ENCODE results near the gene CEP85.

The CEP85 gene

DNA sequence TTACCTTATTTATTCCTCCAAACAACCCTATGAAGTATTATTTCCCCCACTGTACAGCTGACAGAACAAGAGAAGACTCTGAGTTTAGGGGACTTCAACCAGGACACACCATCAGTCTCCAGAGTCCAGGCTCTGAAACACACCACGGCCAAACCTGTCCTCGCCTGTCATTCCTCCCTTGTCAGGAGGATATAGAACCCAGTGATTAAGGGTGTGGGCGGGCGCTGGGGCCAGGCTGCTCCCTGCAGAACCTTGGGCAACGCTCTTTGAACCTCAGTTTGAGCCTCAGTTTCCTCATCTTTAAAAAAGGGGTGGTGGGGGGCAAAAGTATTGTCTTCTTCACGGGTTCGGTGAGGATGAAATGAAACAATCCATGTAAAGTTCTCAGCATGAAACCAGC is 9.4 kb upstream of the CEP85 start:
- no peak for DNase-seq

DNA sequence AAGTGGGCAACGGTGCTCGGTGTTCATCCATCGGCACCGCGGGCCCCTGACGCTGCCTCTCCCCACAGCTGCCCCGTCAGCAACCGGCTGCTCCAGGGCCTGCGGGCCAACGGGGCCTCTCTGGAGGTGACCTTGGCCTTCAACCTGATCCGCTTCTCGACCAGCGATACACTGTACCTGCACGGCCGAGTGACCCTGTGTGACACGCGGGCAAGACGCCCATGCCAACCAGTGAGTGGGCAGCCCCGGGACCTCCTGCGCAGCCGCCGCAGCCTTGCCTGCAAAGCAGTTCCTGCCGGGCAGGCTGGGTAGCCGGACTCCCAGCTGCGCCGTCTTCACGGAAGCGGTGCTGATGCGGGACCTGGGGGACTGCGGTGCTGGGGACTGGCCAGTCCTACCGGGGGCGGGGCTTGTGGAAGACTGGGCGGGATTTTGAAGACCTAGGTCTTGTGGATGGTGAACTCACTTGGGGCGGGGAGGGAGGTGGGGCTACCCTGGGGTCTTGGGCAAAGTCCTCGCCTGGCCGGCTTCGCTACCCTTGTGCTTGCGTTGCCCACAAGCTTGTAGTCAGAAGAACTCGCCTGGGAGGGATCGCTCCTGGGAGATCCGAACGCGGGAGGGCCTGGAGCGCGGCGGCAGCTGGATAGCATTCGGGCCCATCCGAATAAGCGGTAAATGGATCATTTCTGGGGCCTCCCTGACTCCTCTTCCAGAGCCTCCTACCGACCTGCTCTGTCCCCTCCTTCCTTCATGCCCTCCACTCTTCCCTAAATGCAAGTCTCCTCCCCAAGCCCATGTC is 8.8 kb upstream of the CEP85 start:
- DNase-seq = peak in 1 of 2 donors; percentile 7

DNA sequence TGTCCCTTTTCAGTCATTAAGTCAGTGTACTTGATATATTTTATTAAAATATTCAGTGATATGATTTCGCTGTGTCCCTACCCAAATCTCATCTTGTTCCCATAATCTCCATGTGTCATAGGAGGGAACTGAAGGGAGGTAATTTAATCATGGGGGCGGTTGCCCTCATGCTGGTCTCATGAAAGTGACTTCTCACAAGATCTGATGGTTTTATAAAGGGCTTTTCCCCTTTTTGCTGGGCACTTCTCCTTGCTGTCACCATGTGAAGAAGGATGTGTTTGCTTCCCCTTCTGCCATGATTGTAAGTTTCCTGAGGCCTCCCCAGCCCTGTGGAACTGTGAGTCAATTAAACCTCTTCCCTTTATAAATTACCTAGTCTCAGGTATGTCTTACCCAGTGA is 3.3 kb upstream of the CEP85 start:
- DNase-seq = peak; percentile 51 to 72

DNA sequence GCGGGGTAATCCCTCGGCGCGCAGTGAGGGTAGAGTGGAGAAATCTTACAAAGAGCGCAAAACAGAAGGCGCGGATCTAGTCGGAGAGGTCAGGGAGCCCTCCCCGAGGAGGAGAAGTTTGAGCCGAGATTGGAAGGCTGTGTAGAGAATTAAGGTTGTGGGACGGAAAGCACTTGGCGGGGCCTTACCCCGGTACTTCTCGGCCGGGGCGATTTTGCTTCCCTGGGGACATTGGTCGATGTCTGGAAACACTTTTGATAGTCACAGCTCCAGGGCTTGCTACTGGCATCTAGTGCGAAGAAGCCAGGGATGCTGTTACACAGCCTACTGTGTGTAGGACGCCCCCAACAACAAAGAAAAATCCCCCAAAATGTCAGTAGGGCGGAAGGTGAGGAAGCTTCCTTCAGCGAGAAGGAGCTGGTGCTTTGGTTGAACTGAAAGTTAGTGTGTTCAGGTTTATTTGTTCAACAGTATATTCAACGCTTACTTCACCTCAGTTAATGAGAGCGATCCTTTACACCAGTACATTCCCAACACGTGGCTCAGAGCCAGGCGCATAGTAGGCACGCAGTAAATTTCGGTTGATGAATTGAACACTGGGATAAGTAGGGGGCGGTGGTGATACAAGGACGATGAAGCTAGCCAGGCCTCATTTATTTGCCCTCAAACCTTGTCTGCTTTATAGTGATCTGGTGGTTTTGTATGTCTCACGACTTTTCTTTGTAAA is 807 bp downstream of the CEP85 start:
- peak in 1 of 2 donors; percentile 29 for DNase-seq

DNA sequence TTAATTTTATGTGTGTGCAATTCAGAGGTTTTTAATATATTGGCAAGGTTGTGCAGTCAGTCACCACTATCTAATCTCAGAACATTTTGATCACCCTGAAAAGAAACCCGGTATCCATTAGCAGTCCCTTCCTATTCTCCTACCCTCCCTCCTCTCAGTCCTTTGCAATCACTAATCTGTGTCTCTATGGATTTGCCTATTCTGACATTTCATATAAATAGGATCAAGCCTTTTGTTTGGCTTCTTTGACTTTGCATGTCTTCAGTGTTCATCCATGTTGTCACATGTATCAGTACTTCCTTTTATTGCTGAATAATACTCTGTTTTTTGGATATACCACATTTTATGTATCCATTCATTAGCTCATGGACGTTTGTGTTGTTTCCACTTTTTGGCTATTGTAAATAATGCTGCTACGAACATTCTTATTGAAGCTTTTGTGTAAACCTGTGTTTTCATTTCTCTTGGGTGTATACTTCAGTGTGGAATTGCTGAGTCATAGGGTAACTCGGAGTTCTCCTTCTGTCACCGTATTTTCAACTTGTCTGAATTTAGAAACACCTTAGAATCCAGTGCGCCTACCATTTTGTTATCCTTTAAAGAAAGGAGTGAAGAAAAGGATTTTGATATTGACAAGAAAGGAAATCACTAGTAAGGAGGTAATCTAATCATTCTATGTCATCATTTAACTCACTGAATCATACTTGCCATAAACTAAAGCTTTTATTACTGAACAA is 3.4 kb downstream of the CEP85 start:
- DNase-seq = peak in 1 of 2 donors; percentile 30

DNA sequence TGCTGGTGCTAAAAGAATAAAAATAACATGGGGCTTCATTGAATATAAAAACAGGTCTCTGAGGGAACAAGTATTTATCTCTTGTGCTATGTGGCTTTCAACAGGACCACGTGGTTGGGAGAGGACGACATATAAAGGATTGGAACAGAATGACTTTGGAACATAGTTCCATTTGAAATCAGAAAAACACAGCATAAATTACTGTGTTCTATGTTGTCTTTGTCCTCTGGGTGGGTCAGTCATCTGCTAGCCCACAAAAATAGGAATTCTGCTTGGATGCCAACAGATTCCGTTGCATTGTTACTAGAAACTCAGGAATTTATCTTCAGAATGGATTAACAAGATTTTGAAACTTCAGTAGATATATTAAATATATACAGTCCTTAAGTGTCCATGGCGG is 5.9 kb downstream of the CEP85 start:
- DNase-seq = no peak

DNA sequence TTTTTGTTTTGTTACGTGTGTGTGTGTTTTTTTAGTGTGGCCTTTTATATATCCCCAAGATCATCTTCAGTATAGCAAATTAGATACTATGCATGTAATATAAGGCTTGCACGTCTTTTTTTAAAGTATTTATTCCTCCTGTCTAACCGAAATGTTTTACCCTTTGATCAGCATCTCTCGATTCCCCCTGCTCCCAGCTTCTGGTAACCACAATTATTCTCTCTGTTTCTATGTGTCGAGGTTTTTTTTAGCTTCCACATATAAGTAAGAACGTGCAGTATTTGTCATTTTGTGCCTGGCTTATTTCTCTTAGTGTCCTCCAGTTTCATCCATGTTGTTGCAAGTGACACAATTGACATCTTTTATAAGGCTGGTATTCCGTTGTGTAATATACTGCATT is 18.7 kb downstream of the CEP85 start:
- no peak for DNase-seq

DNA sequence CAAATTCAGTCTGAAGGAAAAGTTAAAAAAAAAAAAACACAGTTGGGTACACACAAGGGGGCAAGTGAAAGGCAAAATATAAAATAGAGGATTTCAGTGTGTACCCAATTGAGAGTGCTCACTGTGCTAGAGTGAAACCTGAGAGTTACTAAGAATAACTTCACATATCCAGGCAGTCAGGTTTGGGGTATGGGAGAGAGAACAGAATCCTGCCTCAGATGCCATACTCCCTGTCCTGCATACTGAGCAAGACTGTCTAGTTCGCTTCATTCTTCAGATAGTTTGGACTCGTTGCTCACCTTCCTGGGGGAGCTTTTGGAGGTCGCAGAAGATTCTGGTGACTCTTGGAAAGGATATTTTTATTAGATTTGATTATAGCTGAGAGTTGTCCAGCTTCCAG is 20.4 kb downstream of the CEP85 start:
- no peak for DNase-seq

DNA sequence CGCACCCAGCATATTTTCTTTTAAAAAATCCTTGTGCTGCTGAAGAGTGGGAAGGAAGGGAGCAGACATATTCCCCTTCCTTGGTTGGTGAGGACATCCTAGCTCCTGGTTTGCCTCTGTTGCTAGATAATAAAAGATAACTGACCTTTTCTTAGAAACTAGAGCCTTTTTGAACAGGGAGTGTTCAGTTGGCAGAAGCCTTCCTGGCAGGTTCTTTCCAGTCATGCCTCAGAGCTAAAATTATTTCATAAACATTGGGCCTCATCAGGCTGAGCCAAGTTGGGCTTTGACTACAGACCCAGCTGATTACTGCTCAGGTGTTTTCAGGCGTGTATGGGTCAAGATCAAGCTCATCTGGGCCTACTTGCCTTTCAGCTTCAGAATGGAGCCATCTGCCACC is 23.2 kb downstream of the CEP85 start:
- no peak for DNase-seq

DNA sequence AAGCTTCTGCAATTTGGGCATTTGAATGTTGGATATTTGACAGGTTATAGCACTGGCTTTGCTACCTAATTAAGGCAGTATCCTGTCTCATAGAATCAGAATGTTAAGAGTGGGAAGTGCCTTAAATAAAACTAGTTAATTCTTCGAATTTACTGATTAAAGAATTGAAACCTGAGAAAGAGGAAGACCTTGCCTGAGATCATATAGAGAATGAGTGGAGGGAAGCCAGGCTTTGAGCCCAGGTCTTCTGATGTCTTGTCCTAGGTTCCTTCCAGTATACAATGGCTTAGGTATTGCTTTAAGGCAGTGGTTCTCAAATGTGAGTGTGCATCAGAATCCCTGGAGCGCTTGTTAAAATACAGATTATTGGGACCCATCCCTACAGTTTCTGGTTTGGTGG is 25.0 kb downstream of the CEP85 start:
- no peak for DNase-seq

DNA sequence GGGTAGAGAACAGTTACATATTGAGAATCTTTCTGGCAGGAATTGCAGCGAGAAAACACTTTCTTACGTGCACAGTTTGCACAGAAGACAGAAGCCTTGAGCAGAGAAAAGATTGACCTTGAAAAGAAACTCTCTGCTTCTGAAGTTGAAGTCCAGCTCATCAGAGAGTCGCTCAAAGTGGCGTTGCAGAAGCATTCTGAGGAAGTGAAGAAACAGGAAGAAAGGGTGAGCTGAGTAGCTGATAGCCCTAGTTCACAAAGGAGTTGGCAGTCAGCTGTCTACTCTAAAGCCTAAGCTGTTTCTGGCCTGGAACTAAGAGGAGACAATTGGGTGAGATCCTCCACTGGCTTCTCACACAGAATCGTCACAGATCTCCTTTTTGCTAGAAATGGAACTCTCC is 25.6 kb downstream of the CEP85 start:
- DNase-seq = peak; percentile 65 to 73

DNA sequence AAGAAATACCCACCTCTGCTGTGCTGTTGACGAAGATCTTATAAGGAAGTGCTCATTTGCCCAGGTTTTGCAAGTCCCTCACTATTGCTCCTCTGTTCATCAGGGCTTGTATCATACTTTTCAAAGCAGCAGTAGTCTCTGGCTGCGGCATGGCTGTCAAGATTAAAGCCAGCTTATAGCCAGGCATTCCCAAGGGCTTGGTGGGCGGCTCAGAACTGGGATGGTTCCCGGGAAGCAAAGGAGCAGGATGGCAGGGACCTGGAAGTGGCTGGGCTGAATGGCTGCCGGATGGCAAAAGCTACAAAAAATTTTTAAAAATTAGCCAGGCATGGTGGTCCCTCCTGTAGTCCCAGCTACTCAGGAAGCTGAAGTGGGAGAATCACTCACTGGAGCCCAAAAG is 29.2 kb downstream of the CEP85 start:
- no peak for DNase-seq

DNA sequence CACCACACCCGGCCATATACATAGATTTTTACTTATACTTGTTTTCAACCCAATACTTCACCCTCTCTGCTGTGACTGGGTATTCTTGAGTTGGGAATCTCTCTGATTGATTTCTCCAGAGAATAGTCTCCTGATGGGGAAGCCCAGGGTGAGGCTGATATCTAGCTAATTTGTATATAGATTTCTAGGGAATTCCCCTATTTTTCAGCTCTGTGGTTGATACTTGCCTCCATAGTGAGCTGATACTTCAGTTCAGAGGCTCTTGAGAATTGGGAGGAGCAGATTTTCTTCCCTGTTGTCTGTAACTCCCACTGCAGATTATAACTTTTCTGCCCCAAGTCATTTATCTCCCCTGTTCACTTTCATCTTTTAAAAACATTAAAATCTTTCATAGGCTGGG is 31.4 kb downstream of the CEP85 start:
- no peak for DNase-seq

DNA sequence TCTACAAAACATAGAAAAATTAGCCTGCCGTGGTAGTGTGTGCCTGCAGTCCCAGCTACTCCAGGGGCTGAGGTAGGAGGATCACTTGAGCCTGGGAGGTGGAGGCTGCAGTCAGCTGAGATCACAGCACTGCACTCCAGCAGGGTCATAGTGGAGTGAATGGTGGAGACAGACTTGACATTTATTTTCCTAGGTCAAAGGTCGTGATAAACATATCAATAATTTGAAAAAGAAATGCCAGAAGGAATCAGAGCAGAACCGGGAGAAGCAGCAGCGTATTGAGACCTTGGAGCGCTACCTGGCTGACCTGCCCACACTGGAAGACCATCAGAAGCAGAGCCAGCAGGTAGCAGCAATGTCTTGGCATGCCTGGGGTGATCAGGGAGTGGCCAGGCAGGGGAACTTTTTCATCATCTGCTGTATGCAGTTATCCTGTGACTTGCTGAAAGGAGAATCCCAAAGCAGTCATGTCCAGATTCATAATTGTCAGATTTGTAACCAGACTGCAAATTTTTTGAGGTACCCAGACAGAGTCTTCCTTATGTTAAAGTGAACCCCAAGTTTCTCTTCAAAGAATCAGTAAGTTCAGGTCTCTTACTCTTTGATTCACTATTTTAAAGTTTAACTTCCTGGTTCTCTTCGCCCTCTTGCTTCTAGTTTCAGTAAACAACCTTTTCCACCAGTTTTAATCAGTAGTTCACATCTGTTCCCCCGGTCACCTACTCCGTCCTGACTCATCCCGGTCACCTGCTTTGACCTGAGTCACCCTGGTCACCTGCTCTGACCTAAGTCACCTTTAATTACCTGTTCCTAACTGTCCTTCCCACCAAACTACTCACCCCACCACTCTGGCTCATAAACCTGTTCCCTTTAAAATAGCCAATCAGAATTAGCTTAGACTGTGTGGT is 34.5 kb downstream of the CEP85 start:
- no peak for DNase-seq

DNA sequence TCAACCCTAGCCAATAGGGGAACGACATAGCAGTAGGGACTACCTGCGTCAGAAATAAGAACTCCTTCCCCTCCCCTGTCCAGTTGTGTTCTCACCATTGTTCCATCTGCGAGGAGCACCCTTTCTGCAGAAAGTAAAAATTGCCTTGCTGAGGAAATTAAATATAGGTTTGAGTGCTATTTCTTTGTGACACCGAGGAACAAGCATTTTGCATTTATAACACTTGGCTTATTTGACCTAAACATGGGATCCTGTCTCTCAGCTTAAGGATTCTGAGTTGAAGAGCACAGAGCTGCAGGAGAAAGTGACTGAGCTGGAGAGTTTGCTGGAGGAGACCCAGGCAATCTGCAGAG is 35.2 kb downstream of the CEP85 start:
- no peak for DNase-seq

DNA sequence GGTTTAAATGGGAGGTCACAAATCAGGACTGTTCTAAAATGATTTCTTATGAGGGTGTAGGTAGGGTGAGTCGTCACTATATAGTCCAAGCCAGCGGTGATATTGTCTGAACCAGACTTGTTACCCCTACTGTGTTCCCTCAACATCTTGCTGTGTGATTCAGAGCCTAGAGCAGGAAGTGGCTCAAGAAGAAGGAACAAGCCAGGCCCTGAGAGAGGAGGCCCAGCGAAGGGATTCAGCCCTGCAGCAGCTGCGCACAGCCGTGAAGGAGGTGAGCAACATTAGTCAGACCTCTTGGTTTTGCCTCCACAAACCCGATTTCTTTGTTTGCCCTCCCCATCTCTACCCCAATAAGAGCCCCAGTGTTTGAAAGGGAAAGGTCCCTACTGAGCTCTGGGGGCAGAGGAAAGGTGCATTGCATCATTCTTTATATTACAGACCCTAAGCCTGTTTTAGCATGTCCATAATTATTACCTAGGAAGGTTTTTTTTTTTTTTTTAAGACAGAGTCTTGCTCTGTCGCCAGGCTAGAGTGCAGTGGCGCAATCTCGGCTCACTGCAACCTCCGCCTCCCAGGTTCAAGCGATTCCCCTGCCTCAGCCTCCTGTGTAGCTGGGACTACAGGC is 40.9 kb downstream of the CEP85 start:
- DNase-seq = peak; percentile 64 to 71

DNA sequence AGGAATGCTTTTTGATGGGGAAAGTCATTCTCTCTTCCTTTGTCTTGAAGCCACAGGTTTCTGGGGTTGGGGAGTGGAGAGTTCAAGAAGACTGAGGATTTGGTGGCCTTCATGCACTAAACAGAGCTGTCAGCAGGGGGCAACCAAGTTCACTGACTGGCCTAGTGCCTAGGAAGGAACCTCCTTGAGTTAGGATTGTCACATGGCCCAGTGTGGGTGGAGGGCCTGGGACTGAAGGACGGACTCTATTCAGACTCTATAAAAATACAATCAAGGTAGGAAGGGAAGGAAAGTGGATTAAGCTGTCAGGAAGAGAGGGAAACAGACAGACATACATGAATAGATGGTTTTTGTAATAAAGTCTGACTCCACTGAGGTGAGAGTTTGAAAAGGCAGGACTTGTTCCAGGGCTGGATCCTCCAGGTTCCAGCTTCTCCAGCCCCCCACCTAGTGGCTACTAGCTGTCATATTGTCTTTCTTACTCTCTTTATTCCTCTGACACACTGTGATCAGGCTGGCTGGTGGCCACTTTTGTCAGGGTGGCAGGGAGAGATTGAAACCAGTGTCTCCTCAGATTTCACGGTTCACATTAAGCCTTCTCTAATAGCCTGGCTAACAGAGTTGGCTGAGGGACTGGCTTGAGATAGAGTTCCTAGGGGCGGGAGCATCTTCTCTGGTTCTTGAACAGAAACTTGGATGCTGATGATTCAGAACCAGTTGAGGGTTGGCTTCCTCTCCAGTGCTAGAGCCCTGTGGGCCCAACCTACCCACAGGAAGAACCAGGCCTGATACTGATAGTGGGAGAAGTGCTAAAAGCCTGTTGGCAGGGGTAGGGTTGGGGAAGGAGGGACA is 41.8 kb downstream of the CEP85 start:
- peak; percentile 98 for DNase-seq

DNA sequence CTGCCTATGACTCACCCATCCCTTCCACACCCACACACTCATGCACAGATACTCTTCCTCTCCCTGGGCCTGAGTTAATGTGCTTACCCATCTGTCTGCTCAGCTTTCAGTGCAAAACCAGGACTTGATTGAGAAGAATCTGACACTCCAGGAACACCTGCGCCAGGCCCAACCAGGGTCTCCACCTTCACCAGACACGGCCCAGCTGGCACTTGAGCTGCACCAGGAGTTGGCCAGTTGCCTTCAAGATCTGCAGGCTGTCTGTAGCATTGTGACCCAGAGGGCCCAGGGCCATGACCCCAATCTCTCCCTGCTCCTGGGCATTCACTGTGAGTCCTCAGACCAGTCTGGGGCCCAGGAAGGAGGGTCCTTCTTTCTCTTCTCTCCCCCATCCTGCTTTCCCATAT is 42.4 kb downstream of the CEP85 start:
- no peak for DNase-seq

DNA sequence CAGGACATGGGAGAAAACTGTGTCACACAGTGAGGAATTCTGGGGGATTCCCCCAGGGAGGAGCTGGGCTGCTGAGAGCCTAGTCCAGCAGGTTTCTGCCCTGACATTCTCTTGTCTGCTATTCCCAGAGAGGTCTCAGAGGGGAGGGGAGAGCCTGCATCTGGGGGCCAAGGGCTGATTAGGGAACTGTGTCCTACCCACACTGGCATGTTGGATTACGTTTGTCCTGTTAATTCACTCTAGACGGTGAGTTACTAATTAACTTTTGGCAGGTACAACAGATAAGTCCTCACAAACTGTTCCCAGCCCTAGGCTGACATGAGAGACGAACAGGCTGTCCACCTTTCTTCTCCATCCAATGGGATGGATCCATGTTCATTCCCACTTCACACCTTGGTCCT is 43.3 kb downstream of the CEP85 start:
- peak in 1 of 2 donors; percentile 17 for DNase-seq

DNA sequence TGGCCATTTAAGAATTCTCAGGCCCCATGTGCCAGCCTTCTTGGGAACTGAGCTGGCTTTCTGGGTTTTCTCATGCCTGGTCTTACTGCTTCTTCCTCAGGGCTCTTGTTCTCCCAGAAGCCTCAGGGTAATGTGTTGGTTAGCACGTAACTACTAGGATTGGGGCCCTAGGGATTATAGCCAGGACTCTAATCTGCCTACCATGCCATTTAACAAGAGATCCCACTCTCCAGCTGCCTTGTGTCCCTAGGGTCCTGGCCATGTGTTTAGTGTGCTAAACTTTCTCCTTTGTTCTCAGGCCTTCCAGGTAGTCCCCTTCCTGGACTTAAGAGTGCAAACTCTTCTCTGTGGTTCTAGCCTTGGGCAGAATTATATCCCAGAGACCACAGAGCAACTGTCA is 43.7 kb downstream of the CEP85 start:
- no peak for DNase-seq

DNA sequence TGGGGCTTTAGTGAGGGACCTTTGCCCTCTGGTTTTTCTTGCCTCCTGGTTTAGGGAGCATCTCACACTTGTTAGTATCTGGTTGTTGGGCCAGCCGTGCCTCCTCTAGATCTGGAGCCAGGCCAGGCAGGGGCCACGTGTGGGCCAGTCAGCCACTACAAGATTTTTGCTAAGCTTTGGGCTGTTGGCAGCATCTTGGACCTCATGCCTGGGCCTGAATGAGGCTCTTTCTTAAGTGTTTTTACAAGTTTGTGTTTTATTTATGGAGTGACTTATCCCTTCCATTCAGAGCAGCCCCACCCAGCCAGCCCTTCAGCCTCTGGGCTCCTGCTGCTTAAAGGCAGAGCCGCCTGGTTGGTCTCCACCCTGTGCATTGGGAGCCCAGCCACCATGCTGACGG is 44.3 kb downstream of the CEP85 start:
- no peak for DNase-seq

Measured in inflammatory macrophage treated with lipopolysaccharide for 1 hour (primary cell).